ENCODE data around the gene MMP15. TPM values are rescaled to one million over a fixed set of nuclear protein-coding genes. Genes with fewer than 3 reads are reported as not detected.

Gene MMP15
- total RNA-seq, 1 donor from 2014 or later, result 1.2 TPM

- intact Hi-C loops (cut with micrococcal nuclease), result no loop called here
Measured at GRCh38 chr16:58031016-58031800, 5.7 kb downstream of the MMP15 start.

- intact Hi-C loops (cut with micrococcal nuclease), result no loop called here
Measured at GRCh38 chr16:58032710-58033293, 7.2 kb downstream of the MMP15 start.

- intact Hi-C loops (cut with micrococcal nuclease), result no loop called here
Measured at GRCh38 chr16:58034128-58034685, 8.7 kb downstream of the MMP15 start.

GRCh38 chr16:58034774-58035173 lies 9.2 kb downstream of the MMP15 start:
- intact Hi-C loops (cut with micrococcal nuclease), result no loop called here

- intact Hi-C loops (cut with micrococcal nuclease), result no loop called here
Measured at GRCh38 chr16:58035356-58036170, 10.0 kb downstream of the MMP15 start.

- intact Hi-C loops (cut with micrococcal nuclease), result no loop called here
Measured at GRCh38 chr16:58036943-58037342, 11.4 kb downstream of the MMP15 start.

GRCh38 chr16:58037365-58038057 lies 12.0 kb downstream of the MMP15 start:
- intact Hi-C loops (cut with micrococcal nuclease), result no loop called here

GRCh38 chr16:58038219-58038641 lies 12.7 kb downstream of the MMP15 start:
- intact Hi-C loops (cut with micrococcal nuclease), result no loop called here

GRCh38 chr16:58039829-58040495 lies 14.4 kb downstream of the MMP15 start:
- intact Hi-C loops (cut with micrococcal nuclease), result no loop called here

GRCh38 chr16:58040496-58040846 lies 14.9 kb downstream of the MMP15 start:
- intact Hi-C loops (cut with micrococcal nuclease), result no loop called here

- intact Hi-C loops (cut with micrococcal nuclease), result no loop called here
Measured at GRCh38 chr16:58040945-58041627, 15.5 kb downstream of the MMP15 start.

- intact Hi-C loops (cut with micrococcal nuclease), result no loop called here
Measured at GRCh38 chr16:58041628-58041955, 16.0 kb downstream of the MMP15 start.

- intact Hi-C loops (cut with micrococcal nuclease), result no loop called here
Measured at GRCh38 chr16:58042001-58042885, 16.7 kb downstream of the MMP15 start.

GRCh38 chr16:58042886-58043515 lies 17.4 kb downstream of the MMP15 start:
- intact Hi-C loops (cut with micrococcal nuclease), result no loop called here

- intact Hi-C loops (cut with micrococcal nuclease), result no loop called here
Measured at GRCh38 chr16:58043571-58044155, 18.1 kb downstream of the MMP15 start.

GRCh38 chr16:58044266-58045019 lies 18.9 kb downstream of the MMP15 start:
- intact Hi-C loops (cut with micrococcal nuclease), result no loop called here

- intact Hi-C loops (cut with micrococcal nuclease), result no loop called here
Measured at GRCh38 chr16:58045096-58045495, 19.5 kb downstream of the MMP15 start.

Measured in T-helper 2 cell treated with Interferon-gamma antibody and Interleukin-4, amounts not matched to agents 100 ng/mL and 5 ng/mL, for 36 hours (primary cell).